Measurements from ENCODE around the gene GNG13.

The GNG13 gene

GRCh38 chr16:751152-752006 is 49.2 kb downstream of the GNG13 start:
- Histone ChIP-seq H3K9me3 (ENCODE audit: control insufficient read depth, insufficient read depth, low read length) (no peaks in the 10 kb centered on the region), H3K9ac (ENCODE audit: low read depth, low read length) (no peak overlapping the region; the same call in 1 of the 2 replicates), H3K36me3 (ENCODE audit: insufficient read depth, low read length) (no peaks in the 10 kb centered on the region), H3K4me1 (ENCODE audit: insufficient read depth, low read length) (peaks cover 19% of the 10 kb centered on the region; the same call in 1 of the 2 replicates)

- no peak overlapping the region for H3K9ac ChIP-seq (ENCODE audit: low read depth, low read length)
- H3K36me3 ChIP-seq (ENCODE audit: insufficient read depth, low read length): no peaks in the 10 kb centered on the region
- H3K9me3 ChIP-seq (ENCODE audit: control insufficient read depth, insufficient read depth, low read length): no peaks in the 10 kb centered on the region
- H3K4me1 ChIP-seq (ENCODE audit: insufficient read depth, low read length): peaks cover 19% of the 10 kb centered on the region; the same call in 1 of the 2 replicates
Observed at GRCh38 chr16:750485-750884, 50.0 kb downstream of the GNG13 start.

- Histone ChIP-seq H3K4me1 (ENCODE audit: insufficient read depth, low read length) (peaks cover 19% of the 10 kb centered on the region; the same call in 1 of the 2 replicates), H3K9ac (ENCODE audit: low read depth, low read length) (no peak overlapping the region), H3K36me3 (ENCODE audit: insufficient read depth, low read length) (no peaks in the 10 kb centered on the region), H3K9me3 (ENCODE audit: control insufficient read depth, insufficient read depth, low read length) (no peaks in the 10 kb centered on the region)
Observed at GRCh38 chr16:749010-749409, 51.5 kb downstream of the GNG13 start.
